SU-DHL-6 (cell line): ENCODE measurements around the gene ACO2.

Experiments
- H2AFZ ChIP-seq: fragments of 200-600 bp; sonication (generic); 2 replicates; pipeline ENCODE4 v1.6.1; 2014; ENCODE audit warnings: low read depth, mild to moderate bottlenecking, moderate library complexity, mixed read lengths, antibody characterized with exemption, low read length; ENCODE audit not compliant: severe bottlenecking
- H3F3A ChIP-seq: fragments of 200-600 bp; shearing (Covaris generic); 2 replicates; pipeline ENCODE4 v1.6.0; 2016; ENCODE audit warnings: antibody characterized with exemption, mild to moderate bottlenecking; ENCODE audit not compliant: insufficient read depth
- H3K27ac ChIP-seq: fragments of 200-600 bp; sonication (generic); 2 replicates; pipeline ENCODE4 v1.5.1; 2016; ENCODE audit warnings: low read depth, mild to moderate bottlenecking, low read length, moderate library complexity, mixed read lengths
- H3K27me3 ChIP-seq: fragments of 200-600 bp; sonication (generic), shearing (Covaris generic); 2 replicates; pipeline ENCODE4 v1.6.0; 2014; ENCODE audit warnings: mild to moderate bottlenecking, low read length
- H3K36me3 ChIP-seq: fragments of 200-600 bp; sonication (generic); 2 replicates; pipeline ENCODE4 v1.6.1; 2014; ENCODE audit warnings: mild to moderate bottlenecking, low read length, mixed read lengths
- H3K4me2 ChIP-seq: fragments of 300-600, 200-600 bp; shearing (Covaris generic), sonication (generic); 2 replicates; pipeline ENCODE4 v1.6.0; 2014; ENCODE audit warnings: low read length, low read depth, mild to moderate bottlenecking; ENCODE audit not compliant: poor library complexity, severe bottlenecking
- H3K4me3 ChIP-seq: fragments of 200-600 bp; sonication (generic); 2 replicates; pipeline ENCODE4 v1.5.1; 2014; ENCODE audit warnings: antibody characterized with exemption, low read length, mild to moderate bottlenecking, mixed read lengths; ENCODE audit not compliant: insufficient read depth, poor library complexity, severe bottlenecking
- H3K79me2 ChIP-seq: fragments of 200-600 bp; sonication (generic); 2 replicates; pipeline ENCODE4 v1.6.1; 2014; ENCODE audit warnings: mild to moderate bottlenecking, low read length, moderate library complexity; ENCODE audit not compliant: insufficient read depth
- H3K9ac ChIP-seq: fragments of 200-600 bp; sonication (generic); 2 replicates; pipeline ENCODE4 v1.7.0; 2014; ENCODE audit warnings: mild to moderate bottlenecking, low read length
- H3K9me2 ChIP-seq: fragments of 200-600 bp; sonication (generic); replicated peaks from 2 replicates; pipeline ENCODE4 v1.6.1; 2014; ENCODE audit warnings: low read length; ENCODE audit not compliant: insufficient read depth
- H3K9me3 ChIP-seq: fragments of 200-600 bp; sonication (generic); 2 replicates; pipeline ENCODE4 v1.6.1; 2014; ENCODE audit warnings: low read length, mixed read lengths; ENCODE audit not compliant: insufficient read depth
- H4K20me1 ChIP-seq: fragments of 200-600 bp; sonication (generic); 2 replicates; pipeline ENCODE4 v1.6.1; 2014; ENCODE audit warnings: low read depth, mild to moderate bottlenecking, antibody characterized with exemption, low read length, moderate library complexity, mixed read lengths
- CTCF ChIP-seq: fragments of 200-600 bp; sonication (generic); IDR thresholded peaks from one replicate; pipeline ENCODE4 v1.5.1; 2017; ENCODE audit warnings: antibody characterized with exemption, mild to moderate bottlenecking, low read length, moderate library complexity; ENCODE audit not compliant: insufficient read depth, poor library complexity, severe bottlenecking
- EZH2phosphoT487 ChIP-seq: fragments of 200-600 bp; sonication (generic), shearing (Covaris generic); conservative IDR thresholded peaks from 2 replicates; pipeline ENCODE4 v1.6.1; 2018; ENCODE audit warnings: mild to moderate bottlenecking, antibody characterized with exemption, low read length, moderate library complexity, mixed read lengths

ACO2 gene

GRCh38 chr22:41446057-41446501 lies 22.8 kb upstream of the ACO2 start:
- TF ChIP-seq EZH2phosphoT487 (no peak), CTCF (peak; percentile 9)
- peak overlapping the region; percentile 92 for H3K27ac ChIP-seq
- H2AFZ ChIP-seq, result peak overlapping the region; percentile 29

GRCh38 chr22:41446639-41447434 lies 22.1 kb upstream of the ACO2 start, which contains the start of gene TOB2:
TSS of gene TOB2 (minus strand) at chr22:41446801. CDS start at chr22:41437345, 9,456 bp downstream.
- no peak for TF ChIP-seq EZH2phosphoT487
- TF ChIP-seq CTCF, result no peak
- Histone ChIP-seq H2AFZ (peak within 1 kb of the TSS; percentile 38), H3K27me3 (no peaks in the 10 kb centered on the region), H3K79me2 (peaks cover 47% of the 10 kb centered on the region), H3K9me3 (no peaks in the 10 kb centered on the region), H3K36me3 (no peaks in the 10 kb centered on the region), H4K20me1 (no peaks in the 10 kb centered on the region), H3K4me3 (peak within 1 kb of the TSS; percentile 98), H3F3A (peaks cover 45% of the 10 kb centered on the region), H3K27ac (peak within 1 kb of the TSS; percentile 92), H3K4me2 (peak within 1 kb of the TSS; percentile 99), H3K9me2 (no peaks in the 10 kb centered on the region), H3K9ac (peak within 1 kb of the TSS; percentile 92)

More at GRCh38 chr22:41446057-41446501, 22.8 kb upstream of the ACO2 start:
- Histone ChIP-seq H3K4me3 (peak overlapping the region; percentile 98), H3K9ac (peak overlapping the region; percentile 92), H3K27me3 (no peaks in the 10 kb centered on the region), H3F3A (peaks cover 45% of the 10 kb centered on the region), H3K9me2 (no peaks in the 10 kb centered on the region), H3K79me2 (peaks cover 54% of the 10 kb centered on the region), H3K4me2 (peak overlapping the region; percentile 99), H4K20me1 (no peaks in the 10 kb centered on the region), H3K36me3 (no peaks in the 10 kb centered on the region), H3K9me3 (no peaks in the 10 kb centered on the region)

GRCh38 chr22:41447435-41448188 lies 21.3 kb upstream of the ACO2 start:
- H2AFZ ChIP-seq, result peak overlapping the region; percentile 38

More at GRCh38 chr22:41447435-41448188, 21.3 kb upstream of the ACO2 start:
- Histone ChIP-seq H3K79me2 (peaks cover 40% of the 10 kb centered on the region), H4K20me1 (no peaks in the 10 kb centered on the region), H3K27ac (peak overlapping the region; percentile 92), H3K9ac (peak overlapping the region; percentile 92), H3K4me3 (peak overlapping the region; percentile 98), H3K9me3 (no peaks in the 10 kb centered on the region), H3K27me3 (no peaks in the 10 kb centered on the region), H3K9me2 (no peaks in the 10 kb centered on the region), H3K36me3 (no peaks in the 10 kb centered on the region), H3F3A (peaks cover 37% of the 10 kb centered on the region), H3K4me2 (peak overlapping the region; percentile 99)
- TF ChIP-seq CTCF, result no peak
